HPDE6-E6E7 (cell line): Measurements from ENCODE around the gene APOC3.
"Not testable (repeated sequence)": the region's sequence is repeated elsewhere in the genome, so short reads cannot be mapped to it uniquely, and the experiment has no call there.

Source experiments
- DNase-seq: peaks from one replicate; pipeline ENCODE4 v3.0.0; 2011; ENCODE audit warnings: missing footprints; ENCODE audit errors: extremely low spot score

APOC3 gene

DNA sequence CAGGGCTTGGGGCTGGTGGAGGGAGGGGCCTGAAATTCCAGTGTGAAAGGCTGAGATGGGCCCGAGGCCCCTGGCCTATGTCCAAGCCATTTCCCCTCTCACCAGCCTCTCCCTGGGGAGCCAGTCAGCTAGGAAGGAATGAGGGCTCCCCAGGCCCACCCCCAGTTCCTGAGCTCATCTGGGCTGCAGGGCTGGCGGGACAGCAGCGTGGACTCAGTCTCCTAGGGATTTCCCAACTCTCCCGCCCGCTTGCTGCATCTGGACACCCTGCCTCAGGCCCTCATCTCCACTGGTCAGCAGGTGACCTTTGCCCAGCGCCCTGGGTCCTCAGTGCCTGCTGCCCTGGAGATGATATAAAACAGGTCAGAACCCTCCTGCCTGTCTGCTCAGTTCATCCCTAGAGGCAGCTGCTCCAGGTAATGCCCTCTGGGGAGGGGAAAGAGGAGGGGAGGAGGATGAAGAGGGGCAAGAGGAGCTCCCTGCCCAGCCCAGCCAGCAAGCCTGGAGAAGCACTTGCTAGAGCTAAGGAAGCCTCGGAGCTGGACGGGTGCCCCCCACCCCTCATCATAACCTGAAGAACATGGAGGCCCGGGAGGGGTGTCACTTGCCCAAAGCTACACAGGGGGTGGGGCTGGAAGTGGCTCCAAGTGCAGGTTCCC, at the start of gene APOC3:
APOC3 (plus strand) TSS at position 383 of the 659 bp plus-strand sequence. CDS start 676 bp downstream, outside the sequence.
- DNase-seq: no peak

DNA sequence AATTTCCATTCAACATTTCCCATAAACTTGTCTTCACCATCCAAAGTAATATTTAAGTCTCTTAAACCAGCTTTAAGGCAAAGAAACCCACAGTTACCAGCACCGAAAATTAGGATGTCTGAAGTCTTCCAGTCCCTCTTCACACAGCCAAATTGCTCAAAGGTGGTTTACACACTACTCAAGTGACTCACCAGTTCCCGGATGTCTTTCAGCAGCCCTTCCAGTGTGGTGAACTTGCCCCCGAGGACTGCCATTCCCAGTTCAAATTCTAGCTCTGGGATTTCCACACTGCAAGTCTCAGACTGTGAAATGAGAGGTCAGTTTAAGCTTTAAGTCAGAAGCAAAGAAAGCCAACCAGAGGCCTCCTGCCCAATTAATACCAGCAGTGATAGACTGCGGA, 47.0 kb upstream of the APOC3 start:
- DNase-seq: no peak

DNA sequence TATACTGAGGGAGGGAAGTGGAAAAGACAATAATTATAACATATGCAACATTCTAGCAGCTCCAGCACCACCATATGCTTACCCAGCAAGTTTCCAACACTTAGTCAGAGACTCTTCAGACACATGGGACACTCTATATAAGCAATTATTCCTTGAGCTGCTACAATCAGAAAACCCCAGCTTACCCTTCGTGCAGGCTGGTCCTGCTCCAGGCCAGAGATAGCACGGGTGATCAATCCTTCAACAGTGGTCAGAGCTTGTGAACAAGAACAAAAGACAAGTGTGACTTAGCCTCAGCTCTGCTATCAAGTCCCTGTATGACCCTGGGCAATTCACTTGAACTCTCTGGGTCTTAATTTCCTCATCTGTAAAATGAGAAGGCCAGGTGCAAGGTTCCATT, 43.4 kb upstream of the APOC3 start:
- no peak for DNase-seq

- no peak for DNase-seq
These were observed 42.7 kb upstream of the APOC3 start for GRCh38 chr11:116786966-116787365.

GRCh38 chr11:116787436-116787785, 42.3 kb upstream of the APOC3 start:
- DNase-seq: no peak

DNA sequence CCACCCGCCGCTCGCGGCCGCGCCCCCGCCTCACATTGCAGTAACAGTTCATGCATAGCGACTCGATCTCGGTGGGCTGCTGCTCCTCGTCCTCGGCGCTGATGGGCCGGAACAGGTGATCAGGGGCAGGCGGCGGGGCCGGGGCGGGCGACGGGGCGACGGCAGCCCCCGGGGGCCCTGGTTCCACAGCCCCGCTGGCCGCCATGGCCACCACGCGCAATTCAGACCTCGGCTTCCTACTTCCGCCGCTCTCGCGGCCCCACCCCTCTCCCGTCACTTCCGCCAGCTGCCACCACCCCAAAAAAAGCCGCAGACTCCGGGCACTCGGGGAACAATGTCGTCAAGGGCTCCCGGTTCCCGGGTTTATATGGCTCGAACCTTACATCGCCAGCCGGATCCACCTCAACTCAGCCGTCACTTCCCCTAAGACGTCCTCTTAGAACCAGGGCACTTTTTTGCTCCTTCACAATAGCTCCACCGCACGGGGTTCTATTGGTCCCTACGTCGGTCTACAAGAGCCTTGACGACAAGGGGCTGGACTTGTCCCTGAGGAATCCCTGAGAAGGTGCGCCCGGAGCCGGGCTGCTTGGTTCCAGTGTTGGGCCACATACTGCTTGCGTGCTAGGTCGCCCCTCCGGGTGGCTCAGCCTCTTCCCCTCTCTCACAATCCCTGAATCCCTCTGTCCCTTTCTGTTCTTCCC, 41.8 kb upstream of the APOC3 start, which contains the start of gene ZPR1:
ZPR1 (minus strand) TSS at position 238 of the 701 bp plus-strand sequence; CDS start at position 205, 33 bp downstream.
- DNase-seq: peak; percentile 91

GRCh38 chr11:116788534-116788933, 41.2 kb upstream of the APOC3 start:
- no peak for DNase-seq

DNA sequence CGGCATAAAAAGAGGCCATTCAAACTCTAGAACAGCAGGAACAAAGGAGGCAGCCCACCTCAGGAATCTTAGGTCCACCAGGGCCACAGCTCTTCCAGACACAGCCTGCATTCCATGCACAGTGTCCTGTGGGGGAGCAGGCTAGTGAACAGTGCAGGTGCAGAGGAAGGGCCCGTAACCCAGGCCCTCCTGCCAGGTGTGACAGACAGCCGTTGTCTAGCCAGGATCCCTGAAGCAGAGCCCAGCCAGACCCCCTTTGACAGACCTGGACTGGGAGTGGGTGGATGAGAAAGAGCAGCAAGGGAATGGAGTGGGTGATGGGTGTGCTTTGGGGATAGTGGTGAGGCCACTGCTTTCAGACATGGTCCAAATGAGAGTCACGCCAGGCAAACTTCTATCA, 40.7 kb upstream of the APOC3 start:
- no peak for DNase-seq

- no peak for DNase-seq
These were observed 39.3 kb upstream of the APOC3 start for GRCh38 chr11:116790167-116791001.

DNA sequence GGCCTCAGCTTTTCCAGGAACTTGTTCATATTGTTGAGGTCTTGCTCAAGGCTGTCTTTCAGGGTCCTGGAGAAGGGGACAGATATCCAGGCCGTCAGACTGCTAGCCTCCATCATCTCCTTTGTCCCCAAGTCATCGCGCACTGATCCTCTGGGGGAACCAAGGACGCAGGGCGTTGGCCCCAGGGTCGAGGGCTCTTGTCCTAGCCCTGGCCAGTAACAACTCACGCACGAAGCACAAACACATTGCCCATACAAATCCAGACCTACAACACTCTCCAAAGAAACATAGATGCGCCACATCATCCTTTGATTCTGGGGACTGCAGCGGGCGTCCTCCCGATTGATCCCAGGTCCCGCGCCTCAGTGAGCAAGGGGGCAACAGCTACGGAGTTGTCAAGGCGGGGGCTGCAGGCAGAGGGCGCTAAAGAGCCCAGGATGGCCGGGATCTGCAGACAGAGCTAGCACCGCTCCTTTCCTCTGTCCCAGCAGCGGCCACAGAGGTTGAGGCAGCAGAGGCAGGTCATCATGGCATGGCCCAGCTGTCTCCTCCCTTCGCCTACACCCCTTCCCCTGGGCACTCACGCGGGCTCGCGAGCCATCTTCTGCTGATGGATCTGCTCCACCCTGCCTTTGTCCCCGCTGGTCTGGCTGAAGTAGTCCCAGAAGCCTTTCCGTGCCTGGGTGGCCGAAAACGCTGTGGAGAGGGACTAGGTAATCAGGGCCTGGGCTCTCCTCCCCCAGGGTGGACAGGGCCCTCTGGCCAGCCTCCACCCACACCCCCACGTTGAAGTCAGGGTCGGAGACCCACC, 38.5 kb upstream of the APOC3 start:
- no peak for DNase-seq

DNA sequence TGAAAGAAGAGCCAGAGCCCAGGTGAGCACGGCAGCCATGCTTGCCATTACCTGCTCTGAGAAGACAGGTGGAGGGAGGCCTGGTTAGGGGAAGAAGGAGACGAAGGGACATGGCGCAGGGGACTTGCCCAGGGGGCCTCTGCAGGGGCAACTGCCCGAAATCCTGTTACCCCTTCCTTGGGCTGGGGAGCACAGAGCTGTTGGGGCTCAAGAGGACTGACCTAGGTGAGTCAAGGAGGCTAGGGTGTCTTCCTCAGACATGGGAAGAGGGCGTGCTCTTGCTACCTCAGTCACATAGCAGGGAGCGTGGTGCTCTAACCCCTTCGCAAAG, 37.9 kb upstream of the APOC3 start, which contains the start of gene APOA5:
APOA5 (minus strand) TSS at position 67 of the 331 bp plus-strand sequence; CDS start at position 48, 19 bp downstream.
- DNase-seq: no peak

DNA sequence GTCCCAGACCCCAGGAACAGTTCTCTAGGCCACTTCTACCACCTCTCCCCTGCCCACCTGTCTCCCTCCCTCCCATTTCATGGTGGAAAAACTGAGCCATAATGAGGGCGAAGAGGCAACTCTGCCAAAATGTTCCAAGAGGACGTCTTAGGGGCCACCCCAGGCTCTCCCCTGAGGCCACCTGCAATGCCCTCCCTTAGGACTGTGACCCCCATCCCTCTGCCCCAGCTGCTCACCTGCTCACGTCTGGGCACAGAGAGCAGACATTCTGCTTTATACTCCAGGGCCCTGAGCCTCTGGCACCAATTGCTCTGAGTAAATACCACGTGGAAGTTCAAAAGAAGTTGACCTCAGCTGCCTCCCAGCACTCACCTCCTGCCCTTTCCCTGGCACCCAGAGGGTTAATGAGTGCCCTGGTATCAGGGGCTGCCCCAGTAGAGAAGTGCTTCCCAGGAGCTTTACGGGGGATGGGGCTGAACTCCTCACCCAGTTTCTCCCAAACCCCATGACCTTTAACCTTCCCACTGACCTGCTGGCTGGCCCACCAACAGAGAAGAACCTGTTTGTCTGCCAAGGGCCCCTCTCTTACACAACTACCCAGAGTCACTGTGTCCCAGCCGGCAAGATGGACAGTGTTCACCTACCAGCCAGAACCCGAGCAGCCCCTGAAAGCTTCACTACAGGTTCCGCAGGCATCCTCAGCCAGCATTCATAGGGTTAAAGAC, 37.4 kb upstream of the APOC3 start:
- no peak for DNase-seq

- peak; percentile 57 for DNase-seq
These were observed 36.6 kb upstream of the APOC3 start for GRCh38 chr11:116792869-116793771.

GRCh38 chr11:116793772-116794097, 36.0 kb upstream of the APOC3 start:
- no peak for DNase-seq

DNA sequence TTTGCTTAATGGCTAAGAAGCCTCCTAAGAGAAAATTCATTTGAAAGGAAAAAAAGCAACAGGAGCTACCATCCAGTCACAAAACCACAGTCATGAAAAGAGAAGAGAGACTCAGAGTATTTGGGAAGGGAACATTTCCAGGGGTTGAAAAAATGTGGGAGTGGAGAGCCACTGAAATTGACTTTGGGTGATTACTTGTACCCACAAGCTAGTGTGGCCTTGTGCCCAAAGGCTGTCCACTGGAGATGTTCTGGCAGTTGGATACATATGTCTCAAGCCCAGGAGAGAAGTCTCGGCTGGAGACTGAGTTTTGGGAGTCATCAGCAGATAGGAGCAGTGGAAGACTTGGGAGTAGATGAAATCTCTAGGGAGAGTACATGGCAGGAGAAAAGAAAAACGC, 34.9 kb upstream of the APOC3 start:
- no peak for DNase-seq

GRCh38 chr11:116796548-116796947, 33.2 kb upstream of the APOC3 start:
- DNase-seq: no peak

DNA sequence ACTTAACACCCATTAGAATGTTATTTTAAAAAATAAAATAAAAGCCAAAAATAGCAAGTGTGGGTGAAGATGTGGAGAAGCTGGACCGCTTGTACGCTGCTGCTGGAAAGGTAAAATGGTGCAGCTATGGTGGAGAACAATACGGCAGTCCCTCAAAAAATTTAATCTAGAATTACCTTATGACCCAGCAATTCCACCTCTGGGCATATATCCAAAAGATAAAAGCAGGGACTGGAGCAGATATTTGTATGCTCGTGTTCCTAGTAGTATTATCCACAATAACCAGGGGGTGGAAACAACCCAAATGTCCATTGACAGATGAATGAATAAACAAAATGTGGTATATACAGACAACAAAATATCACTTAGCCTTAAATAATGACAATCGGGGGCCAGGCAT, 31.9 kb upstream of the APOC3 start:
- no peak for DNase-seq

DNA sequence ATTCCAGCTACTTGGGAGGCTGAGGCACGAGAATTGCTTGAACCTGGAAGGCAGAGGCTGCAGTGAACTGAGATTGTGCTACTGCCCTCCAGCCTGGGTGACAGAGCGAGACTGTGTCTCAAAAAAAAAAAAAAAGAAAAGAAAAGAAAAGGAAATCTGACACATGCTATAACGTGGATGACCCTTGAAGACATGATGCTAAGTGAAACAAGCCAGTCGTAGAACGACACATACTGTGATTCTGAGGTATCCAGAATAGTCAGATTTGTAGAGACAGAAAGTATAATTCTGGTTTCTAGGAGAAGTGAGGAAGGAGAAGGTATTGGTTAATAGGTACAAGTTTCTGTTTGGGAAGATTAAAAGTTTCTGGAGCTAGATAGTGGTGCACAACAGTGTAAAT, 31.3 kb upstream of the APOC3 start:
- DNase-seq: no peak

DNA sequence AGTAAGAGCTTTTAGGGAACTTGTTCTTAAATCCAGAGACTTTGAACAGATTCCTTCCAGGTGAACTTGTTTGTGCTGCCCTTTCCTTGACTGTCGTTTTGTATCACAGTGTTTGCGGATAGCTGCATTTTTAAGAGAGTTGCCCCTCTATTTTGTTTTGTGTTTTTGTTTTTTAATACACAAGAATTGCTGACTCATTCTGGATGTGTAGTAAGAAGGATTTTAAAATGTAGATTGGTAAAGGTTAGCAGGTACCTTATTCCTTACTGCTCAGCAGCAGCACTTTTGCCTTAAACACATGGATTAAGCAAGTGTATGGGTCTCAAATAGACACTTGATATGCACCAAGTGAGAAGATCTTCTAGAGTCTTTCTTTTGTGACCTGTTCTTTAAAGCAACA, 29.1 kb upstream of the APOC3 start:
- DNase-seq: no peak

DNA sequence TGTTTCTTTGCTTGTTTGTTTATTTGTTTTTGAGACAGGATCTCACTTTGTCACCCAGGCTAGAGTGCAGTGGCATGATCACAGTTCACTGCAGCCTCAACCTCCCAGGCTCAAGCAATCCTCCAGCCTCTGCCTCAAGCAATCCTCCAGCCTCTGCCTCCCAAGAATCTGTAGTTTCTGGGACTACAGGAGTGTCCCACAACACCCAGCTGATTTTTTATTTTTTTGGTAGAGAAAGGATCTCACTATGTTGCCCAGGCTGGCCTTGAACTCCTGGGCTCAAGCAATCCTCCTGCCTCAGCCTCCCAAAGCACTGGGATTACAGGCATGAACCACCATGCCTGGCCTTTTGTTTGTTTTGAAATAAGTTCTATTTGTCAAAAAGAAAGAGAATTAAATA, 28.0 kb upstream of the APOC3 start:
- DNase-seq: not testable (repeated sequence)
